ENCODE measurements around the gene TSHZ2. TPM values are rescaled to one million over a fixed set of nuclear protein-coding genes. Genes with fewer than 3 reads are reported as not detected.
"Not testable (repeated sequence)": the region's sequence is repeated elsewhere in the genome, so short reads cannot be mapped to it uniquely, and the experiment has no call there.

The TSHZ2 gene
- total RNA-seq, 6 experiments from 2014 or later, result 14.2 to 28.1 (median 21.0) TPM

GRCh38 chr20:53319200-53319599 lies 347.0 kb downstream of the TSHZ2 start:
- Histone ChIP-seq H3K4me1 (no peaks in the 10 kb centered on the region), H3K36me3 (no peaks in the 10 kb centered on the region), H3K4me3 (no peak overlapping the region), H3K9me3 (no peaks in the 10 kb centered on the region), H3K27me3 (no peaks in the 10 kb centered on the region), H3K27ac (no peak overlapping the region)
- TF ChIP-seq CTCF (IDR thresholded peaks at IDR 0.05), result no peak
- TF ChIP-seq POLR2A (IDR thresholded peaks at IDR 0.05), result no peak
- DNase-seq, result no peak
- intact Hi-C loops (cut with DNase I), result no loop called here
- ATAC-seq, result no peak
- 100% methylated on average over 1 of the region's 1 CpG for WGBS (ENCODE audit: insufficient coverage, low coverage, low lambda C conversion rate, missing lambda C conversion rate)

GRCh38 chr20:53319716-53320115 lies 347.6 kb downstream of the TSHZ2 start:
- Histone ChIP-seq H3K9me3 (no peaks in the 10 kb centered on the region), H3K4me1 (no peaks in the 10 kb centered on the region), H3K36me3 (no peaks in the 10 kb centered on the region), H3K27ac (no peak overlapping the region), H3K27me3 (no peaks in the 10 kb centered on the region), H3K4me3 (no peak overlapping the region)
- ATAC-seq, result no peak
- no peak for DNase-seq
- TF ChIP-seq POLR2A (IDR thresholded peaks at IDR 0.05), result no peak
- TF ChIP-seq CTCF (IDR thresholded peaks at IDR 0.05), result no peak
- WGBS (ENCODE audit: insufficient coverage, low coverage, low lambda C conversion rate, missing lambda C conversion rate), result 92% methylated on average over 2 of the region's 2 CpGs
- intact Hi-C loops (cut with DNase I), result no loop called here

GRCh38 chr20:53320701-53321100 lies 348.5 kb downstream of the TSHZ2 start:
- ATAC-seq (no peak), DNase-seq (no peak)
- H3K9me3 ChIP-seq, result no peaks in the 10 kb centered on the region
- H3K36me3 ChIP-seq, result no peaks in the 10 kb centered on the region
- no peaks in the 10 kb centered on the region for H3K27me3 ChIP-seq
- H3K27ac ChIP-seq, result no peak overlapping the region
- intact Hi-C loops (cut with DNase I), result no loop called here
- H3K4me1 ChIP-seq, result no peaks in the 10 kb centered on the region
- TF ChIP-seq CTCF (IDR thresholded peaks at IDR 0.05) (no peak), POLR2A (IDR thresholded peaks at IDR 0.05) (no peak)
- no peak overlapping the region for H3K4me3 ChIP-seq
- 75% methylated on average over 3 of the region's 3 CpGs for WGBS (ENCODE audit: insufficient coverage, low coverage, low lambda C conversion rate, missing lambda C conversion rate)

GRCh38 chr20:53321596-53321995 lies 349.4 kb downstream of the TSHZ2 start:
- no peaks in the 10 kb centered on the region for H3K9me3 ChIP-seq
- no peaks in the 10 kb centered on the region for H3K4me1 ChIP-seq
- intact Hi-C loops (cut with DNase I), result no loop called here
- H3K36me3 ChIP-seq, result no peaks in the 10 kb centered on the region
- WGBS (ENCODE audit: insufficient coverage, low coverage, low lambda C conversion rate, missing lambda C conversion rate), result 100% methylated on average over 2 of the region's 5 CpGs
- TF ChIP-seq POLR2A (IDR thresholded peaks at IDR 0.05), result no peak
- no peak for TF ChIP-seq CTCF (IDR thresholded peaks at IDR 0.05)
- ATAC-seq, result no peak
- H3K27ac ChIP-seq, result no peak overlapping the region
- H3K27me3 ChIP-seq, result no peaks in the 10 kb centered on the region
- no peak overlapping the region for H3K4me3 ChIP-seq
- DNase-seq, result no peak

- intact Hi-C loops (cut with DNase I), result no loop called here
- no peaks in the 10 kb centered on the region for H3K4me1 ChIP-seq
These were observed 350.5 kb downstream of the TSHZ2 start for GRCh38 chr20:53322651-53323050.

GRCh38 chr20:53323460-53323859 lies 351.3 kb downstream of the TSHZ2 start:
- H3K4me3 ChIP-seq; H3K36me3 ChIP-seq; H3K27me3 ChIP-seq; ATAC-seq; DNase-seq; H3K9me3 ChIP-seq; H3K27ac ChIP-seq; H3K4me1 ChIP-seq; intact Hi-C loops (cut with DNase I): not testable (repeated sequence)
- 93% methylated on average over 3 of the region's 6 CpGs for WGBS (ENCODE audit: insufficient coverage, low coverage, low lambda C conversion rate, missing lambda C conversion rate)

More at GRCh38 chr20:53322651-53323050, 350.5 kb downstream of the TSHZ2 start:
- no peaks in the 10 kb centered on the region for H3K36me3 ChIP-seq
- no peaks in the 10 kb centered on the region for H3K27me3 ChIP-seq
- no peak for ATAC-seq
- no peak for TF ChIP-seq POLR2A (IDR thresholded peaks at IDR 0.05)
- TF ChIP-seq CTCF (IDR thresholded peaks at IDR 0.05), result no peak
- DNase-seq, result no peak
- H3K9me3 ChIP-seq, result no peaks in the 10 kb centered on the region
- WGBS (ENCODE audit: insufficient coverage, low coverage, low lambda C conversion rate, missing lambda C conversion rate), result 68% methylated on average over 3 of the region's 3 CpGs
- no peak overlapping the region for H3K4me3 ChIP-seq
- no peak overlapping the region for H3K27ac ChIP-seq
